SU-DHL-6 (cell line): ENCODE results near the gene RAG2.

ENCODE experiments used
- CTCF ChIP-seq: fragments of 200-600 bp; sonication (generic); IDR thresholded peaks from one replicate; pipeline ENCODE4 v1.5.1; 2017; ENCODE audit warnings: antibody characterized with exemption, mild to moderate bottlenecking, low read length, moderate library complexity; ENCODE audit not compliant: insufficient read depth, poor library complexity, severe bottlenecking
- EZH2phosphoT487 ChIP-seq: fragments of 200-600 bp; sonication (generic), shearing (Covaris generic); conservative IDR thresholded peaks from 2 replicates; pipeline ENCODE4 v1.6.1; 2018; ENCODE audit warnings: mild to moderate bottlenecking, antibody characterized with exemption, low read length, moderate library complexity, mixed read lengths

- no peak for TF ChIP-seq CTCF
- TF ChIP-seq EZH2phosphoT487 = no peak
Measured at GRCh38 chr11:36578458-36578857, 19.6 kb downstream of the RAG2 start.
